Epidermal melanocyte (primary cell): ENCODE data around the gene RGPD4.

Experiments used
- DNase-seq: peaks from one replicate; pipeline ENCODE4 v3.0.0; 2011; ENCODE audit warnings: low spot score; ENCODE audit not compliant: insufficient read length

Gene RGPD4

GRCh38 chr2:107927034-107927534 lies 100.4 kb downstream of the RGPD4 start:
- DNase-seq = no peak

DNA sequence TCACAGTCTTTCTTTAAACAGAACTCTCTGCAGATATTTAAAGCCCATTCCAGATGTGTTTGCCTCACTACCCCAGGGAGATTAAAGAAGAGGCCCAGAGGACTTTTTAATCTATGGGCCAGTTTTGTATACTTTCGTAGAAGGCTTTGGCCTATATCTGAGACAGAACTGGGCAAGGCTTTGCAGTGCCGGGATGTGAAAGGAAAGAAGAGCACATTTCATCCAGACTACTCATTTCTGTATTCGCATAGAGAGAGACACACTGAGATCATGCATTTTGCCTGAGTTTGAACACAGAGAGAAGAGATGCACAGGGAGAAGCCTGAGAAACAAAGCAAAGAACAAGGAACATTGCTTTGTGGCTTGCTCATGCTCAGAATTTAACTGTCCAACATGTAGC lies 104.7 kb downstream of the RGPD4 start:
- DNase-seq = no peak

- DNase-seq = no peak
Measured at GRCh38 chr2:107932488-107932887, 105.8 kb downstream of the RGPD4 start.

GRCh38 chr2:107932979-107933378 lies 106.3 kb downstream of the RGPD4 start:
- no peak for DNase-seq

DNA sequence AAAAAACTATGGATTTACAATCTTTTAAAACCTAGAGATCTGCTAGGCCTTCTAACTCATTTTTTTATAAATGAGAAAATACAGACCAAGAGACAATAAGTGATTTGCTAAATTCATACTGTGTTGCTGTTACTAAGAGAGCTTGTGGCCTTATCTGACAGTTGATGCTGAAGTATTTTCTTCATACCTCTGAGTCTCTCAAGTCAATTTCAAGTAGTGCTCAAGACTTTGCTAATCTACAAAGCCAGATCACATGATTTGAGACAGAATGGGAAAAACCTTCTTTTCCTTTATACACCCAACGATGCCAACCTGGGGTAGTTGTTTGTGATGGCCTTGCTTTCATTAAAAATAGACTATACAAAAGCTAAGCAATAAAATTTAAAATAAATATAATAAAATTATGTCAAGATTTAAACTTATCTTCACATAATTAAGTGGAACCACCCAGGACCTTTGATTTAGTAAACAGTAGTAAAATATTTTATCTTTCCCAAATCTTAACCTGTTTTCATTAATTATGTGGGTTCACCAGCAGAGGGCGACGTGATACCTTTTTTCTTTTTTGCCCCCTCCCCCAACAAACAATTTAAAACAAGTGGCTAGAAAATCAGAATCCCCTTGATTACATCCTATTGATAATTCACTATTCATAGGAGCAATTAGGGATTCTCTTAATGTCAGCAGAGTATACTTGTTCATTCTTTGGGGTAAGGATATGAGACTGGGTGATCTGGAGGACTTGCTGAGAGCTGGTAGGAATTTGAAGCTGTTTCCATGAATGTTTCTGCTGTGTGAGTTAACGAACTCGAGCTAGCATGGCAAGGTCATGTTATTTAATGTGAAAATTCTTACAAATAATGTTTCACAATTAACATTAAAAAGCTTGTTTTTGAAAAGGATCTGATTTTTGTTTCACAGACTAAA lies 110.0 kb downstream of the RGPD4 start:
- DNase-seq = no peak
